ENCODE measurements around the gene TIPRL.

- TF ChIP-seq CTCF (IDR thresholded peaks at IDR 0.05) (no peak), POLR2A (IDR thresholded peaks at IDR 0.05) (no peak), EP300 (IDR thresholded peaks at IDR 0.05) (no peak), POLR2AphosphoS5 (IDR thresholded peaks at IDR 0.05) (no peak)
Observed at GRCh38 chr1:168224991-168225390, 46.2 kb downstream of the TIPRL start.

Data from upper lobe of left lung (tissue), 4 donors.